ENCODE data around the gene LPAR5. TPM values are rescaled to one million over a fixed set of nuclear protein-coding genes. Genes with fewer than 3 reads are reported as not detected.
"Not testable (repeated sequence)": the region's sequence is repeated elsewhere in the genome, so short reads cannot be mapped to it uniquely, and the experiment has no call there.

The LPAR5 gene
- total RNA-seq, 2 experiments from 2014 or later = 2.8 to 3.0 TPM

- H3K4me3 ChIP-seq (ENCODE audit: low read length) = no peak overlapping the region
- ChIA-PET CTCF (no interaction called here), POLR2A (interaction anchor here (1.0 kb wide), 1 partner anchor 11 kb away, joined by 5 read pairs; no protein-coding TSS in a partner anchor)
- H3K27me3 ChIP-seq (ENCODE audit: control insufficient read depth in 1 of 2, insufficient read depth in 2 of 2, low read length in 2 of 2) = no peaks in the 10 kb centered on the region
- ATAC-seq (ENCODE audit: poor library complexity) = no peak
- no peaks in the 10 kb centered on the region for H3K4me1 Mint-ChIP-seq (ENCODE audit: low read depth)
- H3K27ac ChIP-seq (ENCODE audit: low read depth in 1 of 2, low read length in 2 of 2) = no peak overlapping the region
- no peak for DNase-seq
- H3K27ac Mint-ChIP-seq = no peak overlapping the region
- H3K4me3 Mint-ChIP-seq = no peak overlapping the region
- H3K36me3 ChIP-seq (ENCODE audit: insufficient read depth, low read length) = peaks cover 95% of the 10 kb centered on the region
- H3K9me3 ChIP-seq (ENCODE audit: control insufficient read depth in 1 of 2, insufficient read depth in 1 of 2, low read length in 2 of 2) = no peaks in the 10 kb centered on the region
- peaks cover 92% of the 10 kb centered on the region for H3K36me3 Mint-ChIP-seq (ENCODE audit: low read depth)
- intact Hi-C loops (cut with DNase I, micrococcal nuclease) = no loop called here
- no peak for TF ChIP-seq CTCF (IDR thresholded peaks at IDR 0.05)
- no peaks in the 10 kb centered on the region for H3K9me3 Mint-ChIP-seq
- H3K27me3 Mint-ChIP-seq = no peaks in the 10 kb centered on the region
- no peaks in the 10 kb centered on the region for H3K4me1 ChIP-seq (ENCODE audit: insufficient read depth, low read length)
Measured at GRCh38 chr12:6592087-6592486, 43.7 kb downstream of the LPAR5 start.

- ATAC-seq (ENCODE audit: poor library complexity); POLR2A ChIA-PET; DNase-seq; H3K4me1 ChIP-seq (ENCODE audit: insufficient read depth, low read length); H3K4me1 Mint-ChIP-seq (ENCODE audit: low read depth); H3K27ac Mint-ChIP-seq; intact Hi-C loops (cut with DNase I, micrococcal nuclease); H3K27me3 Mint-ChIP-seq; H3K27ac ChIP-seq (ENCODE audit: low read depth in 1 of 2, low read length in 2 of 2); H3K9me3 Mint-ChIP-seq; H3K27me3 ChIP-seq (ENCODE audit: control insufficient read depth in 1 of 2, insufficient read depth in 2 of 2, low read length in 2 of 2); H3K9me3 ChIP-seq (ENCODE audit: control insufficient read depth in 1 of 2, insufficient read depth in 1 of 2, low read length in 2 of 2); H3K4me3 ChIP-seq (ENCODE audit: low read length); H3K4me3 Mint-ChIP-seq: not testable (repeated sequence)
- H3K36me3 ChIP-seq (ENCODE audit: insufficient read depth, low read length) = peaks cover 88% of the 10 kb centered on the region
- peaks cover 82% of the 10 kb centered on the region for H3K36me3 Mint-ChIP-seq (ENCODE audit: low read depth)
- CTCF ChIA-PET = interaction anchor here (1.0 kb wide), 1 partner anchor 10 kb away, joined by 3 read pairs; no protein-coding TSS in a partner anchor
Measured at GRCh38 chr12:6586569-6586968, 49.2 kb downstream of the LPAR5 start.

- peaks cover 78% of the 10 kb centered on the region for H3K36me3 Mint-ChIP-seq (ENCODE audit: low read depth)
- H3K4me3 ChIP-seq (ENCODE audit: low read length) = no peak overlapping the region
- no peaks in the 10 kb centered on the region for H3K4me1 ChIP-seq (ENCODE audit: insufficient read depth, low read length)
- H3K27me3 Mint-ChIP-seq = no peaks in the 10 kb centered on the region
- H3K27ac Mint-ChIP-seq = no peak overlapping the region
- CTCF ChIA-PET = interaction anchor here (1.5 kb wide), 1 partner anchor 14 kb away, joined by 6 read pairs; no protein-coding TSS in a partner anchor
- ATAC-seq (ENCODE audit: poor library complexity) (no peak), DNase-seq (no peak)
- no peaks in the 10 kb centered on the region for H3K27me3 ChIP-seq (ENCODE audit: control insufficient read depth in 1 of 2, insufficient read depth in 2 of 2, low read length in 2 of 2)
- intact Hi-C loops (cut with DNase I, micrococcal nuclease) = no loop called here
- H3K27ac ChIP-seq (ENCODE audit: low read depth in 1 of 2, low read length in 2 of 2) = no peak overlapping the region
- TF ChIP-seq CTCF (IDR thresholded peaks at IDR 0.05) = no peak
- POLR2A ChIA-PET = no interaction called here
- H3K9me3 ChIP-seq (ENCODE audit: control insufficient read depth in 1 of 2, insufficient read depth in 1 of 2, low read length in 2 of 2) = no peaks in the 10 kb centered on the region
- no peak overlapping the region for H3K4me3 Mint-ChIP-seq
- no peaks in the 10 kb centered on the region for H3K4me1 Mint-ChIP-seq (ENCODE audit: low read depth)
- H3K36me3 ChIP-seq (ENCODE audit: insufficient read depth, low read length) = peaks cover 82% of the 10 kb centered on the region
- no peaks in the 10 kb centered on the region for H3K9me3 Mint-ChIP-seq
Measured at GRCh38 chr12:6584293-6584692, 51.5 kb downstream of the LPAR5 start.

GRCh38 chr12:6582959-6583358 lies 52.8 kb downstream of the LPAR5 start:
- intact Hi-C loops (cut with DNase I, micrococcal nuclease) = no loop called here
- peaks cover 81% of the 10 kb centered on the region for H3K36me3 ChIP-seq (ENCODE audit: insufficient read depth, low read length)

More at GRCh38 chr12:6582959-6583358, 52.8 kb downstream of the LPAR5 start:
- ChIA-PET CTCF (interaction anchor here (1.0 kb wide), 1 partner anchor 15 kb away, joined by 3 read pairs; the partner anchor contains the start of gene NOP2), POLR2A (no interaction called here)
- no peak for TF ChIP-seq CTCF (IDR thresholded peaks at IDR 0.05)
- Mint-ChIP-seq H3K27me3 (no peaks in the 10 kb centered on the region), H3K27ac (no peak overlapping the region), H3K36me3 (ENCODE audit: low read depth) (peaks cover 76% of the 10 kb centered on the region), H3K4me3 (no peak overlapping the region), H3K9me3 (no peaks in the 10 kb centered on the region), H3K4me1 (ENCODE audit: low read depth) (no peaks in the 10 kb centered on the region)
- no peak overlapping the region for H3K4me3 ChIP-seq (ENCODE audit: low read length)
- ATAC-seq (ENCODE audit: poor library complexity) = no peak
- DNase-seq = no peak
- H3K4me1 ChIP-seq (ENCODE audit: insufficient read depth, low read length) = no peaks in the 10 kb centered on the region
- no peaks in the 10 kb centered on the region for H3K27me3 ChIP-seq (ENCODE audit: control insufficient read depth in 1 of 2, insufficient read depth in 2 of 2, low read length in 2 of 2)
- H3K9me3 ChIP-seq (ENCODE audit: control insufficient read depth in 1 of 2, insufficient read depth in 1 of 2, low read length in 2 of 2) = no peaks in the 10 kb centered on the region
- no peak overlapping the region for H3K27ac ChIP-seq (ENCODE audit: low read depth in 1 of 2, low read length in 2 of 2)

All from CD4-positive, alpha-beta T cell (primary cell).